Mucosa of stomach (tissue), 1 donor: ENCODE measurements around the gene ASTN2.

Experiments used
- H3K27me3 ChIP-seq: one replicate; pipeline ENCODE4 v1.7.0; 2013; ENCODE audit warnings: mild to moderate bottlenecking, low read length; ENCODE audit not compliant: control insufficient read depth, insufficient read depth
- H3K36me3 ChIP-seq: one replicate; pipeline ENCODE4 v1.7.0; 2013; ENCODE audit warnings: low read length; ENCODE audit not compliant: control insufficient read depth, insufficient read depth
- H3K4me1 ChIP-seq: one replicate; pipeline ENCODE4 v1.7.0; 2013; ENCODE audit warnings: mild to moderate bottlenecking, low read length; ENCODE audit not compliant: control insufficient read depth, insufficient read depth
- H3K4me3 ChIP-seq: one replicate; pipeline ENCODE4 v1.7.0; 2013; ENCODE audit warnings: low read length
- H3K9ac ChIP-seq: one replicate; pipeline ENCODE4 v1.7.0; 2013; ENCODE audit warnings: mild to moderate bottlenecking, low read length, moderate library complexity
- H3K9me3 ChIP-seq: one replicate; pipeline ENCODE4 v1.7.0; 2013; ENCODE audit warnings: mild to moderate bottlenecking, low read length, moderate library complexity; ENCODE audit not compliant: control insufficient read depth
- donor health status: Pancreatic carcinoma.

ASTN2 gene

DNA sequence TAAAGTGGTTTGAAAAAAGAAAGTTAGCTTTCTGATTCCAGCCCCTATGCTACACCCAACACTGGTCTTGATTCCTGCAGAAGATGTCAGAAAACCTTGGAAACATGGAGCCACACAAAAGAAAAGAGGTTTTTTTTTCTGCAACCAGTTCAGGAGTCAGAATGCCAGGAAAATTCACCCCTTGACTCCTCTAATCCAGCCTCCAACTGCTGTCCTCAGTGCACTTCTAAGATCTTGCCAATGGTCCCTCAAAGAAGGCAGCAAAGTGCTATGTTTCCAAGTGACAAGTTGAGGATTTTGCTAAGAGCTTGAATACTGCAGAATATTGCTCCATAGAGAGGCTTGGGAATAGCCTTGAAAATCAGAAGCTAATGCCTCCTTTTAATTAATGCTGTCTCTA is 617.6 kb downstream of the ASTN2 start:
- Histone ChIP-seq H3K27me3 (no peaks in the 10 kb centered on the region), H3K36me3 (no peaks in the 10 kb centered on the region), H3K4me3 (no peak overlapping the region), H3K9ac (no peak overlapping the region), H3K4me1 (no peaks in the 10 kb centered on the region), H3K9me3 (no peaks in the 10 kb centered on the region)

DNA sequence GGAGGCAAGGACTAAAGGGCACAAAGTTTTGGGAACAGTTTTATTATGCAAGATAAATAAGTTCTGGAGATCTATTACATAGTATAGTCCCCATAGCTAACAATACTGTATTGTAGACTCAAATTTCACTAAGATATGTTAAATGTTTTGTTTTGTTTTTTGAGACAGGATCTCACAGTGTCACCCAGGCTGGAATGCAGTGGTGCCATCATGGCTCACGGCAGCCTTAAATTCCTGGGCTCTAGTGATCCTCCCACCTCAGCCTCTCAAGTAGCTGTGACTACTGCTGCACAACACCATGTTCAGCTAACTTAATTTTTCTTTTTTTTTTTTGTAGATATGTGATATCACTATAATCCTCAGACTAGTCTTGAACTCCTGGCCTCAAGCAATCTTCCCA is 618.2 kb downstream of the ASTN2 start:
- Histone ChIP-seq H3K9me3 (no peaks in the 10 kb centered on the region), H3K27me3 (no peaks in the 10 kb centered on the region), H3K9ac (no peak overlapping the region), H3K4me3 (no peak overlapping the region), H3K4me1 (no peaks in the 10 kb centered on the region), H3K36me3 (no peaks in the 10 kb centered on the region)

DNA sequence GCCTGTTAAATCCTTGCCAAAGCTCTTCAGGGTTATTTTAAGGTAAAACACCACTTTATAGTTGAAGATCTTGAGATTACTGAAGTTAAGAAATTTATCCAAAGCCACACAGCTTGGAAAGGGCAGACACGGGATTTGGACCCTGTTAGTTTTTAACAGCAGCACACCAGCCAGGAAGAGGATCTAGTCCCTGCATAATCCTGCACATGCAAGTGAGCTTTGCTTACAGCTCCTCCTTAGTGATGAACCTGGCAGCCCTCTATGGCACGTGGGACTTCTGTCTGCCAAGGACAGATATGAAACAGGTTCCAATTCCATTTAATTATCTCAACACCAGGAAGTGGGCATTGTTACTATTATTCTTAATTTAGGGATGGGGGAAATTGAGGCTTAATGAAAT is 619.0 kb downstream of the ASTN2 start:
- Histone ChIP-seq H3K4me1 (no peaks in the 10 kb centered on the region), H3K9me3 (no peaks in the 10 kb centered on the region), H3K27me3 (no peaks in the 10 kb centered on the region), H3K4me3 (no peak overlapping the region), H3K36me3 (no peaks in the 10 kb centered on the region), H3K9ac (no peak overlapping the region)

- no peaks in the 10 kb centered on the region for H3K36me3 ChIP-seq
- no peaks in the 10 kb centered on the region for H3K9me3 ChIP-seq
- no peaks in the 10 kb centered on the region for H3K4me1 ChIP-seq
- H3K9ac ChIP-seq: no peak overlapping the region
- H3K27me3 ChIP-seq: no peaks in the 10 kb centered on the region
- H3K4me3 ChIP-seq: no peak overlapping the region
These were observed 622.6 kb downstream of the ASTN2 start for GRCh38 chr9:116792271-116792670.

DNA sequence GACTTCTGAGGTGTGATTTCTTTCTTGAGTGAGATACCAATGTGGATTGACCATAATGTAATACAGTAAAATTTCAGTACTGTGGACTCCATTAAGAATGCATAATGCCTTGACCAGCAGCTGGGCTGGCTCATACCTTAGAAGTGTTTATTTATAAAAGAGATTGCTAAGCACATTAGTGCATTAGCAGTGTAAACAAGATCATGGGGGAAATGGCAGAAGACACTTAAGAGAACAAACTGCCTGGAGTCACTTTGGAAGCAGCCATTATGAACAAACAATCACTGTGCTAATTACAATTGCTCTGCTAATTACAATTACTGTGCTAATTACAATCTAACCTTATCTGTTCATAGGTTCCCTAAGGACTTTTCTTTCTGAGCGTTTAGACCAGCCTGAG is 623.5 kb downstream of the ASTN2 start:
- H3K9ac ChIP-seq: no peak overlapping the region
- H3K4me3 ChIP-seq: no peak overlapping the region
- H3K36me3 ChIP-seq: no peaks in the 10 kb centered on the region
- no peaks in the 10 kb centered on the region for H3K27me3 ChIP-seq
- H3K4me1 ChIP-seq: no peaks in the 10 kb centered on the region
- no peaks in the 10 kb centered on the region for H3K9me3 ChIP-seq

DNA sequence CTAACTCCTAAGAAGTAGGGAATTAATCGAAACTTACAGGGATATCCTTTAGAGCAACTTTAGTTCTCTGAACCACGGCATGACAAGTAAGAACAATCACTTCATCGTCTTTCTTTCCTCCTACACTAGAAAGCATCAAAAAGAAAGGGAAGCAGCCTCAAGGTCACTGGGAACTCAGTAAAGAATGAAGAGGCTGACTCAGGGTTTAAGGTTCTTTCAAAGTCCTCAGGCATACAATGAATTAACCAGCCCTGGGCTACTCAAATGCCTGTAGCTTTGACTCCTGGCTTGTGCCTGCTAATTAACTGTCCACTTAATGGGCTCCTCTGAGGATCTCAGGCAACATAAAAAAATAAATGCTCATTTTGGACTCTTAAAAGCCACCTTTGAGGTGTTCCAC is 625.8 kb downstream of the ASTN2 start:
- Histone ChIP-seq H3K27me3 (no peaks in the 10 kb centered on the region), H3K4me1 (no peaks in the 10 kb centered on the region), H3K9me3 (no peaks in the 10 kb centered on the region), H3K36me3 (no peaks in the 10 kb centered on the region), H3K4me3 (no peak overlapping the region), H3K9ac (no peak overlapping the region)

DNA sequence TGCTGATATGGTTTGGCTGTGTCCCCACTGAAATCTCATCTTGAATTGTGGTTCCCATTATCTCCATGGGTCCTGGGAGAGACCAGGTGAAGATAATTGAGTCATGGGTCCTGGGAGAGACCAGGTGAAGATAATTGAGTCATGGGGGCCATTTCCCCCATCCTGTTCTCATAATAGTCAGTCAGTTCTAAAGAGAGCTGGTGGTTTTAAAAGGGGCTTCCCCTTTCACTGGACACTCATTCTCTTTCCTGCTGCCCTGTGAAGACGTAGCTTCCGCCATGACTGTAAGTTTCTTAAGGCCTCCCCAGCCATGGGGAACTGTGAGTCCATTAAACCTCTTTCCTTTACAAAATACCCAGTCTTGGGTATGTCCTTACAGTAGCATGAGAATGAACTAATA is 628.1 kb downstream of the ASTN2 start:
- no peak overlapping the region for H3K4me3 ChIP-seq
- H3K4me1 ChIP-seq: no peaks in the 10 kb centered on the region
- H3K36me3 ChIP-seq: no peaks in the 10 kb centered on the region
- H3K27me3 ChIP-seq: no peaks in the 10 kb centered on the region
- no peak overlapping the region for H3K9ac ChIP-seq
- H3K9me3 ChIP-seq: no peaks in the 10 kb centered on the region

DNA sequence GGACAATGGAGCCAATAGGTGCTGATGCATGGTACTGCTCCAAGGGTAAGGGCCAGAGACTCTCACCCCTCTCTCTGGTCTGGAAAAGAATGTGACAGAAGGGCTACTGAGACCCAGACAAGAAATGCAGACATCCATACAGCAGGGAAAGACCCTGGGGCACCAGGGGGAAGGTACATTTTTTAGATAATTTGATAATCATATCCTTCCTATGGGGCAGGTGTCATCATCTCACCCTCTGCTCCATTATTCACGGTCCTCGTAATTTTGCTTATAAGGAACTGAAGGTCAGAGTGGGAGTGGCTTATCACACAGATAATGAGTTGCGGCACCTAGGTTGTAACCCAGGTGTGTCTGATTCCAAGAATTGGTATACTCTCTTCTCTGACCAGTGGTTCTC is 637.7 kb downstream of the ASTN2 start:
- Histone ChIP-seq H3K4me3 (no peak overlapping the region), H3K27me3 (no peaks in the 10 kb centered on the region), H3K9ac (no peak overlapping the region), H3K4me1 (no peaks in the 10 kb centered on the region), H3K36me3 (no peaks in the 10 kb centered on the region), H3K9me3 (no peaks in the 10 kb centered on the region)

GRCh38 chr9:116774421-116775180 is 640.3 kb downstream of the ASTN2 start:
- no peak overlapping the region for H3K4me3 ChIP-seq
- no peaks in the 10 kb centered on the region for H3K36me3 ChIP-seq
- H3K9ac ChIP-seq: no peak overlapping the region
- no peaks in the 10 kb centered on the region for H3K4me1 ChIP-seq
- no peaks in the 10 kb centered on the region for H3K27me3 ChIP-seq
- no peaks in the 10 kb centered on the region for H3K9me3 ChIP-seq

DNA sequence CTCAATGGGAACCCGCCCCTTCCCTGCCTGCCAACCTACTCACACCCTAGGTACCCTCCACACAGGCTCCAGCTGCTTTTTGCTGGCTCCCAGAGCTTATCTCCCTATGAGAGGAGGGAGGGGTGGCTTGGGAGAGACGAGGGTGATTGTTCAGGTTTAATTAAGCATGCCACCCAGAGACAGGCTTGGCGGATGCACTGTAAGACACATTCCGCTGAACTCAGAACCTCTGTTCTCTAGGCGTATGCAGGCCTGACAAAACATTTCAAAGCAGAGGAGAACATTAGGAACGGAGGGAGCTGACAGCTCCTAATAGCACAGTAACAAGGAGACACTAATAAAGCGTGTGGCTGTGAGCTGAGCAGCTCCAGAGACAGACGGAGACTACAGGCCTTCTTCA is 647.6 kb downstream of the ASTN2 start:
- Histone ChIP-seq H3K9me3 (no peaks in the 10 kb centered on the region), H3K9ac (no peak overlapping the region)

GRCh38 chr9:116765011-116765410 is 649.8 kb downstream of the ASTN2 start:
- Histone ChIP-seq H3K4me1 (no peaks in the 10 kb centered on the region), H3K9ac (no peak overlapping the region), H3K27me3 (no peaks in the 10 kb centered on the region), H3K4me3 (no peak overlapping the region), H3K9me3 (no peaks in the 10 kb centered on the region), H3K36me3 (no peaks in the 10 kb centered on the region)

More for the DNA sequence above, 647.6 kb downstream of the ASTN2 start:
- Histone ChIP-seq H3K27me3 (no peaks in the 10 kb centered on the region), H3K36me3 (no peaks in the 10 kb centered on the region), H3K4me3 (no peak overlapping the region), H3K4me1 (no peaks in the 10 kb centered on the region)

- H3K36me3 ChIP-seq: no peaks in the 10 kb centered on the region
- no peak overlapping the region for H3K9ac ChIP-seq
- H3K9me3 ChIP-seq: no peaks in the 10 kb centered on the region
- H3K4me3 ChIP-seq: no peak overlapping the region
- H3K4me1 ChIP-seq: no peaks in the 10 kb centered on the region
- H3K27me3 ChIP-seq: no peaks in the 10 kb centered on the region
These were observed 651.1 kb downstream of the ASTN2 start for GRCh38 chr9:116763770-116764169.

- H3K4me1 ChIP-seq: no peaks in the 10 kb centered on the region
- no peak overlapping the region for H3K4me3 ChIP-seq
- no peaks in the 10 kb centered on the region for H3K27me3 ChIP-seq
- no peaks in the 10 kb centered on the region for H3K9me3 ChIP-seq
- H3K9ac ChIP-seq: no peak overlapping the region
- H3K36me3 ChIP-seq: no peaks in the 10 kb centered on the region
These were observed 654.2 kb downstream of the ASTN2 start for GRCh38 chr9:116760636-116761035.
